NCI-H345 treated with DMSO at 0.1 percent for 48 hours (cell line): Measurements from ENCODE around the gene SHMT1.
A peak's percentile ranks its signal among the peaks of the same experiment; 100 is the strongest.

Source experiments
- DNase-seq: peaks from one replicate; lab custom pipeline; 2025; ENCODE audit not compliant: unreplicated experiment; lab: John Stamatoyannopoulos, UW

Gene SHMT1

DNA sequence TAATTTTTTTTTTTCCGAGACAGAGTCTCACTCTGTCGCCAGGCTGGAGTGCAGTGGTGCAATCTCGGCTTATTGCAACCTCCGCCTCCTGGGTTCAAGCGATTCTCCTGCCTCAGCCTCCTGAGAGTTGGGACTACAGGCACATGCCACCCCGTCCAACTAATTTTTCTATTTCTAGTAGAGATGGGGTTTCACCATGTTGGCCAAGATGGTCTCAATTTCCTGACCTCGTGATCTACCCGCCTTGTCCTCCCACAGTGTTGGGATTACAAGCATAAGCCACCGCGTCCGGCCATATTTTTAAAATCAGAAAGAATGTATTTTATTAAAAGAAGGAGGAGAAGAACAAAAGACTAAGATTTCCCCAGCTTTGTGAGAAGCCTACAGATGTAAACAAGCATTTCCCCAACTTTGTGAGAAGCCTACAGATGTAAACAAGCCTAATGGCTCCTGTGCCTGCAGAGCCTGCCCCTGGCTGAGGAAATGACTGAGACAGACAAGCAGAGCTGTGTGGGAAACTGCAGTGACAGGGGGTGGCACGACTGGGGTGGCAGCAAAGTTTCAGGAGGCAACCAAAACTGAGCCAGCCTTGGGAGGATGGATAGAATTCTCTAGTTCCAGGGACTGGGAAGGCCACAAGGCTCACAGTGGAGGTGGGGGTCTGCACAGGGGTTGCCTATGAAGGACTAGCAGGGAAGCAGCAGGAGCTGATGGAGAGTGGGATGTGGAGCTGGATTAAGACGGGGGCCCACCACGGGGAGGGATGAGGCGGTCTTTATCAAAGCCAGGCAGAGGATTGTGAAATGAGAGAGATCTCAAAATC lies 71.4 kb downstream of the SHMT1 start:
- no peak for DNase-seq

DNA sequence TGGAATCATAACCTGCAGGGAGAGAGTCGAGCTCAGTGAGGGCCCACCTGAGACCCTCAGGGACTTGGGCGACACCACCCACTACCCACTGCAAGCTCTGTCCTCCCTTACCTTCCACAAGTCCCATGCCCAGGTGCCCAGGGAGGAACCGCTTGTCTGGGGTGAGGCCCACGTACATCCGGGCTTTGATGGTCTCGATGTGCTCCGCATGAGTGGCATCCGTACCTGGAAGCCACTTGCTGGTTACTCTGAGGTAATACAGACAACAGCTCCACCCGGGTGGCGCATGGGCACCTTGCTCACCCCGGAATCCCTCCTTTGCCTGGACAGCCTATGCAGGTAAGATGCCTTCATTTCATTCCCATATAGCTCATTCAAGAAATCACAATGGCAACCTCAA lies 78.1 kb downstream of the SHMT1 start:
- DNase-seq: no peak

DNA sequence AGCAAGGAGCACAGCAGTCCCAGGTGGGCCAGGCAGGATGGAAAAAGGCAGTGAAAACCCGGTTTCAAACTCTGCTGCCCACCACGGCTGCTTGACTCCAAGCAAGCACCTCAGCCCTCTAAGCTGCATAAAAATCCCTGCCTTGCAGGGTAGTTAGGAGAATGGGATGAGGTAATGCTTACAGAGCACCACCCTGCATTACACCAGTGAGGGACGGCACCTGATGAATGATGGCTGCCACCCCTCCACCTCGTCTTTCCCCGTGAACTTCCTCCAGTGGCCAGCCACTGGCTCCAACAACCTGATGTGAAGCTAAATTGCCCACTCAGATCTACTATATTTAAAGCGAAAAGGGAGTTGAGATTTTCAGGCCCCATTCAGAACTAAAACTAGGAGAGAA lies 81.6 kb downstream of the SHMT1 start:
- no peak for DNase-seq

DNA sequence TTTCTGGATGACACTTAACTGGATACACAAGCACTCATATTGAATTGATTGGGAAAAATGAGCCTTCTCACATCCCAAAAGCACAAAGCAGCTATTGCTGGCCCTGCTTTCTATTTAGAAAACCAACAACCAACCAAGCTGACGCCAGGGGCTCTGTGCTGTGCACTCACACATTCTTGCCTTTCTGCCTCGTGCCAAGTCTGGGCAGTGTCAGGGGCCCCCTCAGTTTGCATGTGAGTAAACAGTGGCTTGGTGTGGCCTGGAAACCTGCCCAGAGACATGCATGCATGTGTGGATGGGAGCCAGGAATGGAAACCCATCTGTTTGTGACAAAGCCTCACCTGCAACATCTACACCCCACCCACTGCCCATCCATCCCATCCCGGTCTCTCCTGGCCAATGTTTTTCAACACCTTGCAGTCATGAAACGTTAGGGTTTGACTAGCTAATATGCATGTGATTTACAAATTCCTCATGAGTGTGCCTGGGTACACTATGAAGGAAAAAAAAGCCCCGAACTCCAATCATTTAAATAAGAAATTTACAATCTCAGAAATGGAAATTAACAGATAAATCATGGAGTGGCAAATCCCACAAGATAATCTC lies 82.5 kb downstream of the SHMT1 start:
- peak; percentile 39 for DNase-seq

DNA sequence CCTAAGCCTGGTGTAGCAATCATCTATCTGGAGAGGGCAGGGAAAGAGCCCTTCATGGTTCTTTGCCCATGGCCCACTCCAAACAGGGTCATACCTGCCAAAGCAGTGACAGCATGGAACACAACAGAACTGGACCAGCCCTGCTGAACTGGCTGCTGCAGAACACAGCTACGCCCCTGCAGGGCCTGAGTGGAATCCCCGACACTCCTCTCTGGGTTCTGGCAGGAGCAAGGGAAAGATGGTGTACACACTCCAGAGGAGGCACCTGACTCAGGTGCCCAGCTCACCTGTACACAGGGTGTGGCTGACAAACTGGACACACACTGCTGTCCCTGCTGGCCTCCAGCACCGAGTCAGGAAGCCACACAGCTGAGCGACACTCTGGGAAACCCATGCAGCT lies 83.1 kb downstream of the SHMT1 start:
- DNase-seq: no peak

DNA sequence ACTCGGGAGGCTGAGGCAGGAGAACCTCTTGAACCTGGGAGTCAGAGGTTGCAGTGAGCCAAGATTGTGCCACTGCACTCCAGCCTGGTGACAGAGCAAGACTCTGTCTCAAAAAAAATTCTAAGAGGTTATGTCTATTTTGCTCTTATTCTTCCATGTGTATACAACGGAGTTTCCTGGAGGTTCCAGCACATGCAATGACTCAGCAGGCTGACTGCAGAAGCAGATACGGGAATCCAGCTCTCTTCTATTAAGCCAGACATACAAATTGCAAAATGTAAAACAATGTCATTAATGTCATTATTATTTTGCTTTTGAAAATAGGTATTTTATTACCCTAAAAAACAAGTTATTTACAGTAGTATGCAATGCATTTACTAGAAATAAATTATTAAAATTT lies 84.5 kb downstream of the SHMT1 start:
- no peak for DNase-seq
